Tibial nerve (tissue), 3 donors: ENCODE results near the gene GUCA2B.

Experiments
- CTCF ChIP-seq, 5 experiments: fragments of 200-600 bp in 3 of 5; fragments of 450-650 bp in 2 of 5; sonication (generic) in 3 of 5; IDR thresholded peaks; one replicate each; pipeline ENCODE4 v1.5.1; 2016 to 2019; ENCODE audit warnings: antibody characterized with exemption in 5 of 5, mild to moderate bottlenecking in 3 of 5, moderate library complexity in 2 of 5
- POLR2A ChIP-seq, 2 donors: fragments of 450-650 bp; IDR thresholded peaks; one replicate each; pipeline ENCODE4 v1.6.1; 2017; ENCODE audit warnings: antibody characterized with exemption in 2 of 2, mild to moderate bottlenecking in 2 of 2, moderate library complexity in 2 of 2

DNA sequence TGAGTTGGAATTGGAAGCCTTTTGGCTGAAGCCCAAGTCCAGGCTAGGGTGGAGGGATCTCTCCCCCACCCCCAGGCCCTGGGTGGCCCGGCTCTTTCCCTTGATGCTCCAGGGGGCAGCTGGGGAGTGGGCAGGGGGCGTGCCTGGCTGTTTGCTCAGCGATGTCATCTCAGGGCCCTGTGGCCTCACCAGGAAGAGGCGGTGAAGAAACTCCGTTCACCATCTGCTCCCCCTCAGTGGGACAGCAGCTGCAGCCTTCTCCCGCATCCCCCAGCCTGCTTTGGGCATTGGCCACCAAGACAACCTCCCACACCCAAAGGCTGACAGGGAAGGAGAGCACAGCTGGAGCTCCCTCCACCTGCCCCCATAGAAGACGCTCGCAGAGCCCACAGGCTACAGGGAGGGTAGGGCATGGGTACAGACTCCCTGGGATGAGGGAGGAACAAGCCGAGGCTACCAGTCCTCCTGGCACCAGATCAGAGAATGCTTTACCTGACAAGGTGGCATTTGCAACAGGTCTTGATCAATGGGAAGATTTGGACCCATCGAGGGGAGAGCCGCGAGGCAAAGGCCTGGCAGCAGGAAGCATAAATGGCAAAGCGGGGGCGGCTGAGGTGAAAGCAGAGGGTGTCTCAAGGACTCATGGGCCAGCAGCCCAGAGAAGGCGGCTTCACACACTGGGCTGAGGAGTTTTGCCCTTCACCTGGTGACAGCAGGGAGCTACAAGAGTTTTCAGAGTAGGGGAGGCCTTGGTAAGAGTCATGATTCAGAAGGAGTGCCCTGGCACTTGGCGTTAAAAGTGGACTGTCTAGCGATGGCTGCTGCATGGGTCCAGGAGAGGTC, 17.8 kb downstream of the GUCA2B start:
- TF ChIP-seq CTCF (IDR thresholded peaks at IDR 0.05) (no peak), POLR2A (IDR thresholded peaks at IDR 0.05) (no peak)
